ENCODE data around the gene LEKR1.
"Not testable (repeated sequence)": the region's sequence is repeated elsewhere in the genome, so short reads cannot be mapped to it uniquely, and the experiment has no call there.

LEKR1 gene

GRCh38 chr3:156906275-156906674, 80.1 kb downstream of the LEKR1 start:
- Histone ChIP-seq H3K36me3 (ENCODE audit: control insufficient read depth, insufficient read depth, low read length) (no peaks in the 10 kb centered on the region), H3K27ac (ENCODE audit: low read depth, low read length, severe bottlenecking) (no peak overlapping the region)
- no CpG with 5 or more reads among the region's 2 CpGs for WGBS, 2 experiments (ENCODE audit: insufficient coverage in 2 of 2)

GRCh38 chr3:156908398-156908797, 82.2 kb downstream of the LEKR1 start:
- no peaks in the 10 kb centered on the region for H3K9me3 ChIP-seq (ENCODE audit: control insufficient read depth, low read length)
- no peaks in the 10 kb centered on the region for H3K36me3 ChIP-seq (ENCODE audit: control insufficient read depth, insufficient read depth, low read length)
- H3K4me1 ChIP-seq (ENCODE audit: control insufficient read depth, insufficient read depth, low read length, poor library complexity, severe bottlenecking): no peaks in the 10 kb centered on the region
- no peak overlapping the region for H3K4me3 ChIP-seq (ENCODE audit: extremely low read depth, insufficient read depth, low read length, poor library complexity, severe bottlenecking)
- no peak overlapping the region for H3K27ac ChIP-seq (ENCODE audit: low read depth, low read length, severe bottlenecking)
- WGBS, 2 experiments (ENCODE audit: insufficient coverage in 2 of 2): 100% methylated on average over 1 of the region's 1 CpG

More at GRCh38 chr3:156906275-156906674, 80.1 kb downstream of the LEKR1 start:
- H3K4me1 ChIP-seq (ENCODE audit: control insufficient read depth, insufficient read depth, low read length, poor library complexity, severe bottlenecking): no peaks in the 10 kb centered on the region
- no peak overlapping the region for H3K4me3 ChIP-seq (ENCODE audit: extremely low read depth, insufficient read depth, low read length, poor library complexity, severe bottlenecking)
- no peaks in the 10 kb centered on the region for H3K9me3 ChIP-seq (ENCODE audit: control insufficient read depth, low read length)

- Histone ChIP-seq H3K4me3 (ENCODE audit: extremely low read depth, insufficient read depth, low read length, poor library complexity, severe bottlenecking) (no peak overlapping the region), H3K36me3 (ENCODE audit: control insufficient read depth, insufficient read depth, low read length) (no peaks in the 10 kb centered on the region), H3K27ac (ENCODE audit: low read depth, low read length, severe bottlenecking) (no peak overlapping the region), H3K4me1 (ENCODE audit: control insufficient read depth, insufficient read depth, low read length, poor library complexity, severe bottlenecking) (no peaks in the 10 kb centered on the region), H3K9me3 (ENCODE audit: control insufficient read depth, low read length) (no peaks in the 10 kb centered on the region)
- 88% methylated on average over 3 of the region's 3 CpGs; no CpG with 5 or more reads in 1 of the 2 experiments for WGBS, 2 experiments (ENCODE audit: insufficient coverage in 2 of 2)
Observed at GRCh38 chr3:156910022-156910421, 83.9 kb downstream of the LEKR1 start.

- whole genome bisulfite sequencing, 2 experiments (ENCODE audit: insufficient coverage in 2 of 2): no CpG with 5 or more reads among the region's 2 CpGs
- H3K9me3 ChIP-seq (ENCODE audit: control insufficient read depth, low read length); H3K27ac ChIP-seq (ENCODE audit: low read depth, low read length, severe bottlenecking); H3K4me3 ChIP-seq (ENCODE audit: extremely low read depth, insufficient read depth, low read length, poor library complexity, severe bottlenecking); H3K4me1 ChIP-seq (ENCODE audit: control insufficient read depth, insufficient read depth, low read length, poor library complexity, severe bottlenecking); H3K36me3 ChIP-seq (ENCODE audit: control insufficient read depth, insufficient read depth, low read length): not testable (repeated sequence)
Observed at GRCh38 chr3:156910831-156911230, 84.7 kb downstream of the LEKR1 start.

- WGBS, 2 experiments (ENCODE audit: insufficient coverage in 2 of 2): no CpG with 5 or more reads among the region's 2 CpGs
- not testable (repeated sequence) for H3K4me3 ChIP-seq (ENCODE audit: extremely low read depth, insufficient read depth, low read length, poor library complexity, severe bottlenecking); H3K9me3 ChIP-seq (ENCODE audit: control insufficient read depth, low read length); H3K4me1 ChIP-seq (ENCODE audit: control insufficient read depth, insufficient read depth, low read length, poor library complexity, severe bottlenecking); H3K36me3 ChIP-seq (ENCODE audit: control insufficient read depth, insufficient read depth, low read length); H3K27ac ChIP-seq (ENCODE audit: low read depth, low read length, severe bottlenecking)
Observed at GRCh38 chr3:156914300-156914699, 88.1 kb downstream of the LEKR1 start.

GRCh38 chr3:156915372-156915771, 89.2 kb downstream of the LEKR1 start:
- no peaks in the 10 kb centered on the region for H3K36me3 ChIP-seq (ENCODE audit: control insufficient read depth, insufficient read depth, low read length)
- no peaks in the 10 kb centered on the region for H3K9me3 ChIP-seq (ENCODE audit: control insufficient read depth, low read length)
- 92% methylated on average over 2 of the region's 5 CpGs; no CpG with 5 or more reads in 1 of the 2 experiments for WGBS, 2 experiments (ENCODE audit: insufficient coverage in 2 of 2)
- H3K4me3 ChIP-seq (ENCODE audit: extremely low read depth, insufficient read depth, low read length, poor library complexity, severe bottlenecking): no peak overlapping the region
- H3K27ac ChIP-seq (ENCODE audit: low read depth, low read length, severe bottlenecking): no peak overlapping the region
- no peaks in the 10 kb centered on the region for H3K4me1 ChIP-seq (ENCODE audit: control insufficient read depth, insufficient read depth, low read length, poor library complexity, severe bottlenecking)

- Histone ChIP-seq H3K36me3 (ENCODE audit: control insufficient read depth, insufficient read depth, low read length) (no peaks in the 10 kb centered on the region), H3K27ac (ENCODE audit: low read depth, low read length, severe bottlenecking) (no peak overlapping the region), H3K4me1 (ENCODE audit: control insufficient read depth, insufficient read depth, low read length, poor library complexity, severe bottlenecking) (no peaks in the 10 kb centered on the region), H3K4me3 (ENCODE audit: extremely low read depth, insufficient read depth, low read length, poor library complexity, severe bottlenecking) (no peak overlapping the region), H3K9me3 (ENCODE audit: control insufficient read depth, low read length) (no peaks in the 10 kb centered on the region)
- WGBS, 2 experiments (ENCODE audit: insufficient coverage in 2 of 2): 61 to 85% methylated on average over 3 to 6 of the region's 6 CpGs
Observed at GRCh38 chr3:156918746-156919145, 92.6 kb downstream of the LEKR1 start.

- H3K36me3 ChIP-seq (ENCODE audit: control insufficient read depth, insufficient read depth, low read length): no peaks in the 10 kb centered on the region
- 89 to 90% methylated on average over 3 of the region's 3 CpGs for WGBS, 2 experiments (ENCODE audit: insufficient coverage in 2 of 2)
- H3K4me3 ChIP-seq (ENCODE audit: extremely low read depth, insufficient read depth, low read length, poor library complexity, severe bottlenecking): no peak overlapping the region
- no peaks in the 10 kb centered on the region for H3K9me3 ChIP-seq (ENCODE audit: control insufficient read depth, low read length)
- H3K27ac ChIP-seq (ENCODE audit: low read depth, low read length, severe bottlenecking): no peak overlapping the region
- no peaks in the 10 kb centered on the region for H3K4me1 ChIP-seq (ENCODE audit: control insufficient read depth, insufficient read depth, low read length, poor library complexity, severe bottlenecking)
Observed at GRCh38 chr3:156919818-156920217, 93.7 kb downstream of the LEKR1 start.

GRCh38 chr3:156920399-156920798, 94.2 kb downstream of the LEKR1 start:
- no peaks in the 10 kb centered on the region for H3K36me3 ChIP-seq (ENCODE audit: control insufficient read depth, insufficient read depth, low read length)
- no peaks in the 10 kb centered on the region for H3K9me3 ChIP-seq (ENCODE audit: control insufficient read depth, low read length)
- H3K4me1 ChIP-seq (ENCODE audit: control insufficient read depth, insufficient read depth, low read length, poor library complexity, severe bottlenecking): no peaks in the 10 kb centered on the region
- WGBS, 2 experiments (ENCODE audit: insufficient coverage in 2 of 2): no CpG with 5 or more reads among the region's 1 CpG
- no peak overlapping the region for H3K4me3 ChIP-seq (ENCODE audit: extremely low read depth, insufficient read depth, low read length, poor library complexity, severe bottlenecking)
- no peak overlapping the region for H3K27ac ChIP-seq (ENCODE audit: low read depth, low read length, severe bottlenecking)

GRCh38 chr3:156923349-156923748, 97.2 kb downstream of the LEKR1 start:
- no CpG with 5 or more reads among the region's 1 CpG for whole genome bisulfite sequencing, 2 experiments (ENCODE audit: insufficient coverage in 2 of 2)
- H3K27ac ChIP-seq (ENCODE audit: low read depth, low read length, severe bottlenecking): no peak overlapping the region

GRCh38 chr3:156938724-156939123, 112.6 kb downstream of the LEKR1 start:
- Histone ChIP-seq H3K4me3 (ENCODE audit: extremely low read depth, insufficient read depth, low read length, poor library complexity, severe bottlenecking) (no peak overlapping the region), H3K27ac (ENCODE audit: low read depth, low read length, severe bottlenecking) (no peak overlapping the region), H3K36me3 (ENCODE audit: control insufficient read depth, insufficient read depth, low read length) (no peaks in the 10 kb centered on the region), H3K4me1 (ENCODE audit: control insufficient read depth, insufficient read depth, low read length, poor library complexity, severe bottlenecking) (no peaks in the 10 kb centered on the region), H3K9me3 (ENCODE audit: control insufficient read depth, low read length) (no peaks in the 10 kb centered on the region)
- WGBS, 2 experiments (ENCODE audit: insufficient coverage in 2 of 2): no CpG with 5 or more reads among the region's 2 CpGs

More at GRCh38 chr3:156923349-156923748, 97.2 kb downstream of the LEKR1 start:
- H3K4me1 ChIP-seq (ENCODE audit: control insufficient read depth, insufficient read depth, low read length, poor library complexity, severe bottlenecking): no peaks in the 10 kb centered on the region
- H3K9me3 ChIP-seq (ENCODE audit: control insufficient read depth, low read length): no peaks in the 10 kb centered on the region
- H3K4me3 ChIP-seq (ENCODE audit: extremely low read depth, insufficient read depth, low read length, poor library complexity, severe bottlenecking): no peak overlapping the region
- no peaks in the 10 kb centered on the region for H3K36me3 ChIP-seq (ENCODE audit: control insufficient read depth, insufficient read depth, low read length)

Data from mesodermal cell (in vitro differentiated cells).